Ovary (tissue), 3 donors: ENCODE data around the gene SERF2.

Experiments
- CTCF ChIP-seq, 3 donors: fragments of 450-650 bp in 2 of 3; fragments of 200-600 bp in 1 of 3; IDR thresholded peaks; one replicate each; pipeline versions ENCODE4 v1.5.1 to v1.8.0; 2016 to 2022; ENCODE audit warnings: antibody characterized with exemption in 3 of 3, mild to moderate bottlenecking in 1 of 3
- EP300 ChIP-seq: sonication (generic); formaldehyde crosslinking; IDR thresholded peaks from one replicate; pipeline ENCODE4 v1.6.1; 2017; ENCODE audit warnings: antibody characterized with exemption
- POLR2A ChIP-seq: fragments of 450-650 bp; IDR thresholded peaks from one replicate; pipeline ENCODE4 v1.6.1; 2017; ENCODE audit warnings: antibody characterized with exemption, mild to moderate bottlenecking, moderate library complexity
- donor health status: DM: no; HTN: no; CAD: no.

- no peak for TF ChIP-seq POLR2A
- no peak for TF ChIP-seq CTCF (IDR thresholded peaks at IDR 0.05)
- TF ChIP-seq EP300 = no peak
These were observed 17.0 kb downstream of the SERF2 start for GRCh38 chr15:43808960-43809678.
